Right ventricle myocardium superior (tissue), 1 donor: ENCODE data around the gene YOD1. TPM values are rescaled to one million over a fixed set of nuclear protein-coding genes. Genes with fewer than 3 reads are reported as not detected.

ENCODE experiments used
- ATAC-seq: fragments of 200-7000 bp; cut with Tn5 transposase; one replicate; pipeline ENCODE4 v1.9.1; 2020; ENCODE audit warnings: mild to moderate bottlenecking; ENCODE audit not compliant: poor library complexity
- DNase-seq: peaks from one replicate; pipeline ENCODE4 v3.0.0-alpha.2; 2020
- intact Hi-C: fragments of 100-400 bp; cut with DNase I; formaldehyde crosslinking; loops from one replicate; pipeline ENCODE4 v1.11.2; 2022
- long read RNA-seq: library from polyadenylated mRNA; unstranded; transcript quantifications from one replicate; pipeline ENCODE4 v2.0.0, GENCODE V29; 2021
- total RNA-seq: library from RNA; stranded (reverse); fragmentation: NEBNext Ultra II Directional; extraction: Animal tissue kit (Norgen Biotek cat#: 25700); gene quantifications from one replicate; pipeline ENCODE4 v1.2.1, GENCODE V29; 2021
- donor health status: DM: no; HTN: yes; CAD: no; lungs with severe emphysema.

YOD1 gene
- total RNA-seq: 4.0 TPM
- long read RNA-seq, full-length matches to known transcripts: 3 of 3 reads
- long read RNA-seq, partial matches to known transcripts: 0 of 3 reads
- long read RNA-seq, other reads (novel, unspliced or antisense): 0 of 3 reads

GRCh38 chr1:207051191-207051943, at the start of gene YOD1:
TSS of gene YOD1 (minus strand) at chr1:207051208. CDS start at chr1:207051030, 178 bp downstream.
- ATAC-seq: no peak
- DNase-seq: no peak
- intact Hi-C loops: no loop called here

GRCh38 chr1:207097871-207098324, 46.9 kb upstream of the YOD1 start:
- intact Hi-C loops: no loop called here
- ATAC-seq (no peak), DNase-seq (no peak)

GRCh38 chr1:207093944-207094343, 42.9 kb upstream of the YOD1 start:
- no peak for DNase-seq
- ATAC-seq: no peak
- intact Hi-C loops: no loop called here

- no peak for ATAC-seq
- intact Hi-C loops: no loop called here
- DNase-seq: no peak
These were observed 40.3 kb upstream of the YOD1 start for GRCh38 chr1:207091200-207091908.

- intact Hi-C loops: loop anchor here (5.0 kb wide), 2 partner anchors 313 to 408 kb away; partner anchors contain the start of gene CR1
- DNase-seq (no peak), ATAC-seq (no peak)
These were observed 38.8 kb upstream of the YOD1 start for GRCh38 chr1:207089627-207090355.

GRCh38 chr1:207088701-207089626, 38.0 kb upstream of the YOD1 start, which contains the start of gene C4BPB:
TSS of gene C4BPB (plus strand) at chr1:207088860. CDS start at chr1:207089532, 672 bp downstream.
- ATAC-seq (peak; percentile 72), DNase-seq (no peak)
- intact Hi-C loops: loop anchor here (5.0 kb wide), 2 partner anchors 313 to 408 kb away; partner anchors contain the start of gene CR1

GRCh38 chr1:207088161-207088560, 37.2 kb upstream of the YOD1 start:
- ATAC-seq (no peak), DNase-seq (no peak)
- intact Hi-C loops: loop anchor here (5.0 kb wide), 2 partner anchors 314 to 409 kb away; partner anchors contain the start of gene CR1

GRCh38 chr1:207085887-207086286, 34.9 kb upstream of the YOD1 start:
- ATAC-seq (no peak), DNase-seq (no peak)
- intact Hi-C loops: loop anchor here (5.0 kb wide), 2 partner anchors 316 to 411 kb away; partner anchors contain the start of gene CR1

GRCh38 chr1:207084701-207085180, 33.7 kb upstream of the YOD1 start:
- DNase-seq: no peak
- intact Hi-C loops: loop anchor here (5.0 kb wide), 2 partner anchors 318 to 413 kb away; partner anchors contain the start of gene CR1
- peak; percentile 75 for ATAC-seq

- no peak for ATAC-seq
- intact Hi-C loops: no loop called here
These were observed 33.2 kb upstream of the YOD1 start for GRCh38 chr1:207084232-207084631.

GRCh38 chr1:207081806-207082205, 30.8 kb upstream of the YOD1 start:
- intact Hi-C loops: no loop called here
- no peak for ATAC-seq
- DNase-seq: no peak

More at GRCh38 chr1:207084232-207084631, 33.2 kb upstream of the YOD1 start:
- DNase-seq: no peak

- no peak for DNase-seq
- no peak for ATAC-seq
- intact Hi-C loops: no loop called here
These were observed 30.1 kb upstream of the YOD1 start for GRCh38 chr1:207081088-207081487.

GRCh38 chr1:207079706-207080241, 28.8 kb upstream of the YOD1 start:
- DNase-seq (no peak), ATAC-seq (no peak)
- intact Hi-C loops: no loop called here

- DNase-seq (no peak), ATAC-seq (no peak)
- intact Hi-C loops: no loop called here
These were observed 27.6 kb upstream of the YOD1 start for GRCh38 chr1:207078578-207079132.

GRCh38 chr1:207077470-207078377, 26.7 kb upstream of the YOD1 start:
- intact Hi-C loops: no loop called here
- DNase-seq: no peak
- ATAC-seq: peak; percentile 84

- ATAC-seq (peak; percentile 37), DNase-seq (no peak)
- intact Hi-C loops: no loop called here
These were observed 26.0 kb upstream of the YOD1 start for GRCh38 chr1:207077012-207077411.
